ENCODE measurements around the gene RPAIN.

Gene RPAIN

DNA sequence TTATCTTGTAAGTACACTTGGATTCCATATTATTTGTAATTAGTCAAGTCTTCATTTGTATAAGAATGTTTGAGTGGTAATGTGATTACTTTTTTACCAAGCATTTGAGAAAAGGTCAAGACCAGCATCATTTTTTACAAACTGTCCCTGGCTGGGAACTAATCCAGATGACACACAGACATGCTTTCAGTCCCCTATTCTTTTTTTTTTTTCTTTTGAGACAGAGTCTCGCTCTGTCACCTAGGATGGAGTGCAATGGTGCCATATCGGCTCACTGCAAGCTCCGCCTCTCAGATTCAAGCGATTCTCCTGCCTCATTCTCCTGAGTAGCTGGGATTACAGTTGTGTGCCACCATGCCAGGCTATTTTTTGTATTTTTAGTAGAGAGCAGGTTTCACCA lies 61.5 kb downstream of the RPAIN start:
- no peak for ATAC-seq
- TF ChIP-seq TOX (CRISPR knock-in tag; IDR thresholded peaks at IDR 0.05; ENCODE audit: borderline replicate concordance) (no peak), ESRRG (CRISPR knock-in tag; IDR thresholded peaks at IDR 0.05) (no peak), CSRNP3 (CRISPR knock-in tag; IDR thresholded peaks at IDR 0.05) (no peak), BACH2 (CRISPR knock-in tag; IDR thresholded peaks at IDR 0.05; ENCODE audit: borderline replicate concordance) (no peak), TCF4 (CRISPR knock-in tag; IDR thresholded peaks at IDR 0.05; ENCODE audit: borderline replicate concordance) (no peak), ZNF70 (CRISPR knock-in tag; IDR thresholded peaks at IDR 0.05) (no peak), ARNTL (CRISPR knock-in tag; IDR thresholded peaks at IDR 0.05; ENCODE audit: borderline replicate concordance, low read depth) (no peak), ZNF565 (CRISPR knock-in tag; conservative IDR thresholded peaks at IDR 0.05; ENCODE audit: low read depth) (no peak), ISL1 (CRISPR knock-in tag; IDR thresholded peaks at IDR 0.05) (no peak), OSR1 (CRISPR knock-in tag; IDR thresholded peaks at IDR 0.05) (no peak), ZNF8 (CRISPR knock-in tag; IDR thresholded peaks at IDR 0.05) (no peak), ZFP3 (CRISPR knock-in tag; IDR thresholded peaks at IDR 0.05) (no peak), CSDC2 (CRISPR knock-in tag; IDR thresholded peaks at IDR 0.05) (no peak), GLIS3 (CRISPR knock-in tag; IDR thresholded peaks at IDR 0.05) (no peak), CREB5 (CRISPR knock-in tag; IDR thresholded peaks at IDR 0.05; ENCODE audit: low read depth) (no peak), TSHZ2 (CRISPR knock-in tag; IDR thresholded peaks at IDR 0.05) (no peak), PATZ1 (CRISPR knock-in tag; IDR thresholded peaks at IDR 0.05; ENCODE audit: borderline replicate concordance) (no peak), PPARA (CRISPR knock-in tag; IDR thresholded peaks at IDR 0.05; ENCODE audit: borderline replicate concordance) (no peak)
- TF ChIP-seq, protein P1, sequence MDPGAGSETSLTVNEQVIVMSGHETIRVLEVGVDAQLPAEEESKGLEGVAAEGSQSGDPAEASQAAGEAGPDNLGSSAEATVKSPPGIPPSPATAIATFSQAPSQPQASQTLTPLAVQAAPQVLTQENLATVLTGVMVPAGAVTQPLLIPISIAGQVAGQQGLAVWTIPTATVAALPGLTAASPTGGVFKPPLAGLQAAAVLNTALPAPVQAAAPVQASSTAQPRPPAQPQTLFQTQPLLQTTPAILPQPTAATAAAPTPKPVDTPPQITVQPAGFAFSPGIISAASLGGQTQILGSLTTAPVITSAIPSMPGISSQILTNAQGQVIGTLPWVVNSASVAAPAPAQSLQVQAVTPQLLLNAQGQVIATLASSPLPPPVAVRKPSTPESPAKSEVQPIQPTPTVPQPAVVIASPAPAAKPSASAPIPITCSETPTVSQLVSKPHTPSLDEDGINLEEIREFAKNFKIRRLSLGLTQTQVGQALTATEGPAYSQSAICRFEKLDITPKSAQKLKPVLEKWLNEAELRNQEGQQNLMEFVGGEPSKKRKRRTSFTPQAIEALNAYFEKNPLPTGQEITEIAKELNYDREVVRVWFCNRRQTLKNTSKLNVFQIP (CRISPR knock-in tag; IDR thresholded peaks at IDR 0.05; ENCODE audit: borderline replicate concordance, low read depth), result no peak

All from SK-N-SH treated with all-trans-retinoic acid at 6 μM for 48 hours (cell line).